LNCaP clone FGC (cell line): ENCODE results near the gene BCKDK.

Experiments
- DNase-seq: peaks from one replicate; pipeline ENCODE4 v3.0.0-alpha.2; 2011; ENCODE audit warnings: low read depth
- H3K4me3 ChIP-seq: 2 replicates; pipeline ENCODE4 v1.5.1; 2011; ENCODE audit warnings: mild to moderate bottlenecking, low read depth, low read length, control low read depth
- TF ChIP-seq, protein P1 (sequence below): IDR thresholded peaks from 2 replicates; pipeline ENCODE4 v1.5.1; 2012; ENCODE audit warnings: mild to moderate bottlenecking; ENCODE audit not compliant: control insufficient read depth, insufficient read depth; ENCODE audit errors: extremely low read depth

Gene BCKDK

DNA sequence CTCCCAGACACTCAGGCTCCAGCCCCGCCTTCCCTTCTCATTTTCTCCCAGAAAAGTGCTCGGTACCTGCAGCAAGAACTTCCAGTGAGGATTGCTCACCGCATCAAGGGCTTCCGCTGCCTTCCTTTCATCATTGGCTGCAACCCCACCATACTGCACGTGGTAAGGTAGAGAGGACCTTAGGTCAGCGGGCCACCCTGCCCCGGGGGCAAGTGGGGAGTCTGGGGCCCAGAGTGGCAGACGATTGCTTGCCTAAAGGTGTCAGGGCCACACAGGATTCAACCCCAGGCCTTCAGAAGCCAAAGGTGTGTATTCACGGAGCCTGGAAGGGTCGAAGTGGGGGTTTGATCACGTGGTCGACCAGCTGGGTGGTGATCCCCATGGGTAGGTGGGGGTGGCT is 1.4 kb downstream of the BCKDK start:
- no peak overlapping the region for H3K4me3 ChIP-seq
- no peak for DNase-seq
- TF ChIP-seq, protein P1, sequence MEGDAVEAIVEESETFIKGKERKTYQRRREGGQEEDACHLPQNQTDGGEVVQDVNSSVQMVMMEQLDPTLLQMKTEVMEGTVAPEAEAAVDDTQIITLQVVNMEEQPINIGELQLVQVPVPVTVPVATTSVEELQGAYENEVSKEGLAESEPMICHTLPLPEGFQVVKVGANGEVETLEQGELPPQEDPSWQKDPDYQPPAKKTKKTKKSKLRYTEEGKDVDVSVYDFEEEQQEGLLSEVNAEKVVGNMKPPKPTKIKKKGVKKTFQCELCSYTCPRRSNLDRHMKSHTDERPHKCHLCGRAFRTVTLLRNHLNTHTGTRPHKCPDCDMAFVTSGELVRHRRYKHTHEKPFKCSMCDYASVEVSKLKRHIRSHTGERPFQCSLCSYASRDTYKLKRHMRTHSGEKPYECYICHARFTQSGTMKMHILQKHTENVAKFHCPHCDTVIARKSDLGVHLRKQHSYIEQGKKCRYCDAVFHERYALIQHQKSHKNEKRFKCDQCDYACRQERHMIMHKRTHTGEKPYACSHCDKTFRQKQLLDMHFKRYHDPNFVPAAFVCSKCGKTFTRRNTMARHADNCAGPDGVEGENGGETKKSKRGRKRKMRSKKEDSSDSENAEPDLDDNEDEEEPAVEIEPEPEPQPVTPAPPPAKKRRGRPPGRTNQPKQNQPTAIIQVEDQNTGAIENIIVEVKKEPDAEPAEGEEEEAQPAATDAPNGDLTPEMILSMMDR: no peak

DNA sequence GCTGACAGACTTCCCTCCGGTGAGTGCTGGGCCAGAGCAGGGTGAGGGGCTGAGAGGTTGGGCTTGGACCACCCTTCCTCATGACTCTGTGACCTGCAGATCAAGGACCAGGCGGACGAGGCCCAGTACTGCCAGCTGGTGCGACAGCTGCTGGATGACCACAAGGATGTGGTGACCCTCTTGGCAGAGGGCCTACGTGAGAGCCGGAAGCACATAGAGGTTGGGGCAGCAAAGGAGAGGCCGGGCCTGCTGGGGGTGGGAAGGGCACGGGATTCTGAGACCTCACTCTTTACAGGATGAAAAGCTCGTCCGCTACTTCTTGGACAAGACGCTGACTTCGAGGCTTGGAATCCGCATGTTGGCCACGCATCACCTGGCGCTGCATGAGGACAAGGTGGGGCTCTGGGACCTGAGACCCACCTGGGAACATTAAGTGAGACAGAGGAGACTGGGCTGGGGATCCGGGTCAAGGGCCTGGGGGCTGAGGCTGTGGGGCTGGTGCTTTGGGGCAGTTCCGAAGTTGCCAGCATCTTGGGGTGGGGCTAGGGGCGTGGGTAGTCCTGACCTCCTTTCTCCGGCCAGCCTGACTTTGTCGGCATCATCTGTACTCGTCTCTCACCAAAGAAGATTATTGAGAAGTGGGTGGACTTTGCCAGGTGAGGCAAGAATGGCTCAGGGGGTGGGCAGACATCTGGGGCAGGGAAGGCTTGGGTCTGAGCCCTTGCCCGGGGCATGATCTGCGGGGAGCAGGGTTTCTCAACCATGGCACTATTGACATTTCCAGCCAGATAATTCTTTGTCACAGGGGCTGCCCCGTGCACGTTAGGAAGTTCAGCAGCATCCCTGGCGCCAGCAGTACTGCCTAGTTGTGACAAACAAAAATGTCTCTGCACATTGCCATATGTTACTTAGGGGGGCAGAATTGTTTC is 2.2 kb downstream of the BCKDK start:
- no peak overlapping the region for H3K4me3 ChIP-seq
- TF ChIP-seq, protein P1: no peak
- DNase-seq: no peak

DNA sequence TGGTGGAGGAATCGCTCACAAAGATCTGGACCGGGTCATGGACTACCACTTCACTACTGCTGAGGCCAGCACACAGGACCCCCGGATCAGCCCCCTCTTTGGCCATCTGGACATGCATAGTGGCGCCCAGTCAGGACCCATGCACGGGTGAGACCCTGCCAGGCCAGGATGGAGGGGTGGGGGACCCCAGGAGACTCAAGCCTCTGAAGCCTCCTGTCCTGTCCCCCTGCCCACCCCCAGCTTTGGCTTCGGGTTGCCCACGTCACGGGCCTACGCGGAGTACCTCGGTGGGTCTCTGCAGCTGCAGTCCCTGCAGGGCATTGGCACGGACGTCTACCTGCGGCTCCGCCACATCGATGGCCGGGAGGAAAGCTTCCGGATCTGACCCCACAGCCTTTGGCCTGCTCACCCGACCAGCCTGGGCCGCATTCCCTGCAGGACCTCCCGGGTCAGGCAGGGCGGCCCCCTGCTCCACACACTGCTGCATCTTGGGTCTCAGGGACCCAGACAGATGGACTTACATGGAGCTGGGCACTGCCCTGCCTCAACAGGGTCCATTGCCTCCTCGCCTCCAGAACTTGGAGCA is 3.8 kb downstream of the BCKDK start:
- no peak for DNase-seq
- TF ChIP-seq, protein P1: no peak
- H3K4me3 ChIP-seq: no peak overlapping the region

DNA sequence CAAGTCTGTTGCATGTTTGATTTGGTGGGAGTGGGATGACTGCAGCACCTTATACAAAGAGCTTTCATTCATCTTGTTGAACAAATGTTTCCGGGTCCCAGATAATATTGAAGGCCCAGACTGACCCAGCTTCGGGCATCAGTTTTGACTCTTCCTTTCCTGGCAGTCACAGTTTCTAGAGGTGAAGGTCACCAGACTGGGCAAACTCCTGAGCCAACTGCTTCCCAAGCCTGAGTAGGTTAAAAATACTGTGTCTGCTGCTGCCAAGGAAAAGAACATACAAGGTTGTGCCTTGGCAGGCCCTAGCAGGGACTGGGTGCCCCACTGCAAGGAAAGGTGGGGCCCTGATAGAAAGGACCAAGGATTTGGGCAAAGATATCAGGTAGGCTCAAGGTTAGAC is 4.5 kb downstream of the BCKDK start:
- no peak for DNase-seq
- TF ChIP-seq, protein P1: no peak
- H3K4me3 ChIP-seq: no peak overlapping the region

DNA sequence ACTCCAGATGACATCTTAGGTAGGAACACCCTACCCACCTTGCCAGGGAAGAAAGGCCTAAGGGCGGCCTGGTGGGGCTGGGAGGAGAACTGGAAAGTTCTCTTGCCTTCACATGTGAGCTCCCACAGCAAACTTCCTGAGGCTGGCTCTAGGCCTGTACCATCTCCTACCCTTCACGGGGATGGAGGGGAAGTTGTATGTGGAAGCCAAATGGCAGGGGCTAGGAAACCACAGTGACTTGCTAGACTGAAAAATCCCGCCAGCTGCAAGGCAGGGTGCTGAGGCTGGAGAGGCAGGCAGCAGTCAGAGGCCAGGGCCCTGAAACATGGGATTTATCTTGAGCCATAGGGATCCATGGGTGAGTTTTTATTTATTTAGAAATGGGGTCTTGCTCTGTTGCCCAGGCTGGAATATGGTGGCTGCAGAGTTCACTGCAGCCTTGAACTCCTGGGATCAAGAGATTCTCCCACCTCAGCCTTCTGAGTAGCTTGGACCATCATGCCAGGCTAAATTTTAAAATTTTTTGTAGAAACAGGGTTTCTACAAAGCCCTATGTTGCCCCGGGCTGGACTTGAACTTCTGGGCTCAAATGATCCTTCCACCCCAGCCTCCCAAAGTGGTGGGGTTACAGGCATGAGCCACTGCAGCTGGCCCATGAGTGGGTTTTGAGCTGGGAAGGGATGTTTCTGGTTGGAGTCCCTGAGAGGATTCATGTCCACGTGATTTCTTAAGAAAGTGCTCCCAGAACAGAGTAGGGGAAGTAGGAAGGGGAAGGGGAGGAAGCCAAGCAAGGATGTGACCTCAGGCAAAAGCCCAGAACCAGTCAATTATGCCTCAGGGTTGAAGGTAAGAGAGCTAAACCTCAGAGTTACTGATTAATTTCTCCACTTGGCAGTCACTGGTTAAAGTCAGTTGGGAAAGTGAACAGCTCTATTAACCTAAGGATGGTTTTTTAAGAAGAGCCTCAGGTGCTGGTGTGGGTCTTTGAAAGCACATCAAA is 5.2 kb downstream of the BCKDK start:
- H3K4me3 ChIP-seq: no peak overlapping the region
- TF ChIP-seq, protein P1: no peak
- no peak for DNase-seq

DNA sequence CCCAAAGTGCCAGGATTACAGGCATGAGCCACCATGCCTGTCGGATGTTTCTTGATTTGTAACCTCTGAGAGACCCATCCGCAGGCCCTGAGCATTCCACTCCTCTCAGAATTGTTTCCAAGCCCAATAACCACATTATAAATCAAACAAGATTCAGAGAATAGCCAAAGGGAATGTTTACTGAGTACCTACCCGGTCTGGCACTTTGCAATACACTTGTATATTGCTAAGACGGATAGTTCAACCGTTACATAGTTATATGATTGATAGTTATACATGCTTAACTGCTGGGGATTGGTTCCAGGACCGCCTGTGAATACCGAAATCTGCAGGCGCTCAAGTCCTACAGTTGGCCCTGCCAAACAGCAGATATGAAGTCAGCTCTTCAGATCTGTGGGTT is 6.3 kb downstream of the BCKDK start:
- TF ChIP-seq, protein P1: no peak
- DNase-seq: no peak
- no peak overlapping the region for H3K4me3 ChIP-seq
